T1000 (cell line): ENCODE results near the gene EIPR1.

Source experiments
- DNase-seq: peaks from one replicate; lab custom pipeline; 2025; ENCODE audit warnings: mixed read lengths; lab: John Stamatoyannopoulos, UW

The EIPR1 gene

DNA sequence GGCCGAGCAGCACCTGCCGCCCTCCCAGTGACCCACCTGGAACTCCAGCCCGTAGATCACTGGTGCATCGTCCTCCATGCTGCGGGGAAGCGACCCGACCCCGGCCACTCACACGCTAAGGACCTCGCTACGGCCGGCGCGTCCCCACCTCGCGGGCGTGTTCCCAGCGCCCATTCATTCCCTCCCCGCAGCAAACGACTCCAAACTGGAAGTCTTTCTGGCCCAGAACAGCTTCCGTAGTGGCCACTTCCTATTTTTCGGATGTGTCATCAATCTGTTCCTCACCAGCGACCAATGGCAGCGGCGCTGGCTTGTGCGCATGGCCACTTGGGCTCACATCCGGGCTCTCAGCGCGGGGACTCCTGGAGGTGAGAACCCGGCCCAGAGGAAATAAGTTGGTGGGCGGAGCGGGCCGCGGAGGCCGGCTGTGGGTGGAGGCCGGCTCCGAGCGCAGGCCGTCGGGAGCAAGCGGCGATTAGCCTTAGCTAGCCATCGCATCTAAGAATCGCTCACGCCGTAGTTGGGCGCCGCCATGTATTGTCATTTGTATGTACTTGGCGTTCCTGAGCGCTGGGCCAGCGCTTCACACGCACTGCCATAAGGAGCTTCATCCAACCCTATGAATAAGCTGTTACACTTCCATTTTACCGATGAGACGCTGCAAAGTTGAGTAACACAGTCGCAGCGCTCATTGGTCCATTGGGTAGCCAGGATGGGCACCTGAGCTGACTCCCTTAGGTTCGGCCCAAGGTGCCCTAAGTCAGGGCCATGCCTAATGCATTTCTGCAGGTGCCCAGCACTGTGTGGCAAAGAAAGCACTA lies at the start of gene EIPR1:
Gene EIPR1 (minus strand): TSS at position 207 of the 821 bp plus-strand sequence. CDS start 129 bp downstream, at position 78.
- DNase-seq = peak; percentile 89

DNA sequence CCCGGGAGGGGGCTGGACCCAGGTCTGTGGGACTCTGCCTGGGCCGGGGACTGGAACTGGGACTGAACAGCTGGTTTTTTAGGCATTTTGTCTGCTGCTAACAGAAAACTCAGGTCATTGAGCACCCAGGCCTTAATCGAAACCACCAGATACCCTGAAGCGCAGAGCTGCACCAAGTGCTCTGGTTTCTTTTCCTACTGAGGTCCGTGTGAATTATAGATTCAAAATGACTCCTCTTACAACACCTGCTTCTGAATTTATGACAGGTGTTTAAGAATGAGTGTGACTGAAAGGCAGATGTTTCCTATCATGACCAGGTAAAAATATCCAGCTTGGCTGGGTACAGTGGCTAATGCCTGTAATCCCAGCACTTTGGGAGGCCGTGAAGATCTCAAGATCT lies 49.7 kb upstream of the EIPR1 start:
- DNase-seq = no peak

DNA sequence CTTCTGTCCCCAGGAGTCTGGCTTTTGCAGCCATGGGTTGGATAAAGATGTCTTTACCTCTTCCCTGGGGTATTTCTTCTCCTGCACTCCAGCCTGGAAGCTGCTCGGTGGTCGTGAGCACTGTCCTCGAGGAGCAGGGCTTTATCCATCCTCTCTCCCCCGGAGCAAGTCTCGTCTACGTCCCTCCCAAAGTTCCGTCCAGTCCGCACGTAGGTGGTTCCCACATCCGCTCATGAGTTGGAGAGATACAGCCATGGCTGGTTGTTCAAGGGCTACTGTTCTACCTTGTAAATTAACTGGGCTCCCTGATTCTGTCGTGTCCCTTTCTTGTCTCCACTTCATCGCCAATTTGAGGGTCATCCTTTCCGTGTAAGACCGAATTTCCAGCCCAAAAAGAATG lies 49.0 kb upstream of the EIPR1 start:
- DNase-seq = no peak

DNA sequence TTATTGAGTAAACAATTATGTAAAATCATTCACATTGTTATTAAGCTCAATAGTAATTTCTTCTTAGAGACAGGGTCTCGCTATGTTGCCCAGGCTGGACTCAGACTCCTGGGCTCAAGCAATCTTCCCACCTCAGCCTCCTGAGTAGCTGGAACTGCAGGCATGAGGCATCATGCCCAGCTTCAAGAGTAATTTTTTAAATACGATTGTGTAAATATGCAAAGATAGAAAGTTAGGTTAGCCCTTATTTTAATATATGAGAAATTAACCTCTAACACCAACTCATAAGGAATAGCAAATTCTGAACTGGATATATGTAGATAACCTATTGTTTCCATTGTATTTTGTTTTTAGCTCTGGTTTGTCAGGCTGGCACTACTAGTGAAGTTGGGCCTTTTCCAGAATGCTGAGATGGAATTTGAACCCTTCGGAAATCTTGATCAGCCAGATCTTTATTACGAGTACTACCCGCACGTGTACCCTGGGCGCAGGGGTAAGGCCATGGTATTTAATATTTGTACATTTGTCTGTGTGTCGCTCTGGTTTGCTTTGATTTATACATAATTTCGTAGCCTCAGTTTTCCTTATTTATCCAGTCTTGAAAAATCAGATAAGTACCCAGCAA lies 46.7 kb upstream of the EIPR1 start:
- DNase-seq = no peak

DNA sequence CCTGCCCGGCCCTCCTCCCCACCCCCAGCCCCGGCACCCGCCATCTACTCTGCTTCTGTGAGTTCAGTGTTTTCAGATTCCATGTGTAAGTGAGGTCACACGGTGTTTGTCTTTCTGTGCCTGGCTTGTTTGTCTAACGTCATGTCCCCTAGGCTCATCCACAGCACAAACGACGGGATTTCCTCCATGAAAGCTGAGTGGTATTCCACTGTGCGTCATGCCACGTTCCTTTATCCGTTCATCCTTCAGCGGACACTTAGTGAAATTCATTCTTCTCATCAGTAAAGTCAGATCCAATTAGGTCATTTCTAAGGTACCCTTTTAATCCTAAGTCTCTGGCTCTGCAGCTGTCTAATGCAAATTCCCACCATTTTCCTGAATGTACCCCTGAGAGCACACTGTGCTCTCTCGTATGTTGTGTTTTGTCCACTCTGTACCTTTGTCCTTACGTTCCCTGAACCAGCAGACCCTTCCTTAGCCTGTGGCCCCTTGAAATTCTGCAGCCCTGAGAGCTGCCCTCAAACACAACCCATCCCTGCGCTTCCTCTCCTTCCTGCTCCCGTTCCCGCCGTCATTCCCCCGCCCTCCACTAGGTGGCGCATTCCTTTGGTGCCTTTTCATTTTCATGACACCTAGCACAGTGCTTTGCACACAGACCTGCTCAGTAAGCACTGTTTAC lies 46.0 kb upstream of the EIPR1 start:
- DNase-seq = peak; percentile 26

DNA sequence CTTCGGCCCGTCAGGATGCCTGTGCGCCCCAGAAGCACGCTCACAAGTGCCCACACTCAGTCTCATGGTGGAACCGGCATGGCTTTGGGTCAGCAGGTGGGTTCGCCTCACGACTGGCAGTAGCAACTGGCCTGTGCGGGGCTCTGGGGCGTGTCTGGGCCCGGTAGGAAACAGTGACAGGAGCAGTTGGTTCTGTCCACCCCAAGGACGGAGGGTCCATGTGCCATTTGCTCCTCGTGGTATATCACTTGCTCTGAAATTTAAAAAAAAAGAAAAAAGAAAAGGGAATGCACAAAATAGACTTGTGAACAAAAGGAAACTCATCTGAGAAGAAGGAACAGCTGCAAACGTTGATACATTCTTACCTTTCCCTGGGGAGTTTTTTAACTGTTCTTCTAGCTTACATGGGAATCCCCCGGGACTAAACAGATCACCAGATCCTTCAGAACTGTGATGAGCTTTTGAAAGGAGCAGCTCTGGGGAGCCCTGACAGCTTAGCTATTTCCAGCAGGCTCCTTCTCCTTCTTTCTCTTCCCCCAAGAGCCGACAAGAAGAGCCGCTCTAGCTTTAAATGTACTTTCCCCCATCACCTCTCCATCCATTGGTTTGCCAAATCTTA lies 44.7 kb upstream of the EIPR1 start:
- no peak for DNase-seq

DNA sequence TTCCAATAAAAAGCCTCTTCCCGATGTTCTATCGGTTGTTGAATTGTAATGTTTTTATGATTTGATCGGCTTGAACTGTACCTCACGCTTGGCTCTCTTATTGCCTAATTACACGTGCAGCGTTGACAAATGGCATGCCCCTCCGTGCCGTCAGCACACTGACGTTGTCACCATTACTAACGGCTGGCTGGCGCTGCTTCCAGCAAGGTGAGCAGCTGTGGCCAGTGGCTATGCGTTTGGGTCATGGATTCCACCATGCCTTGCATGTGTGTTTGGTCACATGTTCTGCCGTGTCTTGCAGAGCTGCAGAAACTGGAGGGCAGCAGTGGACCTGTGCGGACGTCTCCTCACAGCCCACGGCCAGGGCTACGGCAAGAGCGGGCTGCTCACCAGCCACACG lies 44.0 kb upstream of the EIPR1 start:
- no peak for DNase-seq

DNA sequence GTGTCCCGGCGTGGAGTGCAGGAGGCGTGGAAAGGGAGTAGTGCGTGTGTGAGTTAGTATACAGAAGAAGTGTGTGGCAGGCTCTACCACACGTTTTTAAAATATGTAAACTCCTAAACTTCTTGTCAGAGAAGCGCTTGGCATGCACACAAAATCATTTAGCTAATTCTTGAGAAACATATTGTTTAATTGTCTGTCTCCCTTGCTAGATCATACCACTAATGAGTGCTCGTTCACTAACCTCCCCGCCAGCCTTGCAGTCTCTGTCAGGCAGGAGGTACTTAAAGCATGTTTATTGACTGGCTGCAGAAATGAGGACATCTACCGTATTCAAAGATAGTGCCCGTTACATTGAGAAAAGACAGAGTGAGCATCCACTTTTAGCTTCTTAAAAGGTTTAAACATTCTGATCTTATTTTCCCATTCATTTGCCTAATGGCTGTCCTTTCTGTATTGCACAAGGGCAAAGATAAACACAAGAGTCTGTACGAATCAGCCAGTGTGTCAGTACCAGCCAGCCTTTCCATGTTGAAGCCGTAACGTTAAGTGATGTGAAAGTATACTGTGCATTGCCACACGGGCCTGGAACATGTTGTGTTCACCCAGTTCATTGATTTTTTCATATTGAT lies 43.3 kb upstream of the EIPR1 start:
- no peak for DNase-seq

DNA sequence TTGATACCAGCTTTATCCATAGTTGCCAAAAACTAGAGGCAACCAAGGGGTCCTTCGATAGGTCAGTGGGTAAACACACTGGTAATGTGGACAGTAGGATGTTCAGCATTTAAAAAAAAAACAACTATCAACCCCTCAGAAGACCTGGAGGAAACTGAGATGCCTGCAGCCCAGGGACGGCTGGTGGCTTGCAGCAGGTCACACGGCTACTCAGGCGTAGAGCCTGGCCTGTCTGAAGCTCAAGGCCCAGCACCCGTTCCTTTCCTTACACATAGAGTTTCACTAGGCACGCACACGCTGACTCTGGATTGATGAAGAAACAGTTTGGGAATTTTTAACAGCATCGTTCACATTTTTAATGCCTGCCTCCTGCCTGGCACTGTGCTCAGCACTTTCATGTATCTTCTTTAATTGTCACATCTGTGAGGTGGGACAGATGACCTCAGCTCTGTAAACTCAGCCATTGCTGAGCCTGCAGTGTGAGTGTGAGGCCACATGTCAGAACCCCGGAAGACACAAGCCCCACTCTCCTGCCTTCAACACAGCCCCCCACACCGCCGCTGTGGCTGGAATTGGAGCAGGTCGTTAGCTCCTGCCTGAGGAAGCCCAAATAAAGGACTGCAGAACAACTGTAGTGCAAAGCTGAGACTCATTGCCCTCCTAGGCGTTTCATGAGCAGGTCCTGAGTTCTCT lies 42.6 kb upstream of the EIPR1 start:
- DNase-seq = no peak

DNA sequence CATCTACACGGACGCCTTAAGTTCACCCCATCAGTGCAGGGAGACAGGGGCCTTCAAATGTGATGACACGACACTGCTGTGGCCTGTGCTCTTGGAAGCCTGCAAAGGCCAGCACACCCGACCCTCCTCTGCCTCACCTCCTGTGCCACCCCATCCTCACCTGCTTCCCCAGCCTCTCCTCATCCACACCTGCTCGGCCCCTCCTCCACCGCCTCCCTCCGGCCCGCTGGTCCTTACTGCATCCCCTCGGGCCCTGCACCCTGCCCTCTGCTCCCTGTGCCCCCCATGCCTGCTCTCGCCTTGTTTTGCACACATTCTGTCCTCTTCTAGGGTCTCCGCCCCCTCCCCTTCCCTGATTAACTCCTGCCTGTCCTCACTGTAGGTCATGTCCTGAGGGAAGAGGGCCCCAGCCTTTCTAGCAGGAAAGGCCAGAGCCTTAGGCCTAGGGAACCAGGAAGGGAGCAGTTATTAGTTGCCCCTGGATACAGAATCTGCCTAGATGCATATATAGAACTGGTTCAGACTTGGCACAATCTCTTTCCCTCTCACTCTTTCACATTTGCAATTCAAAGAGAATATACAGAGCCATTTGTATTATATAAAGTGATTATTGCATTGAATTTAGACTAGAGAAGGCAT lies 41.3 kb upstream of the EIPR1 start:
- no peak for DNase-seq

DNA sequence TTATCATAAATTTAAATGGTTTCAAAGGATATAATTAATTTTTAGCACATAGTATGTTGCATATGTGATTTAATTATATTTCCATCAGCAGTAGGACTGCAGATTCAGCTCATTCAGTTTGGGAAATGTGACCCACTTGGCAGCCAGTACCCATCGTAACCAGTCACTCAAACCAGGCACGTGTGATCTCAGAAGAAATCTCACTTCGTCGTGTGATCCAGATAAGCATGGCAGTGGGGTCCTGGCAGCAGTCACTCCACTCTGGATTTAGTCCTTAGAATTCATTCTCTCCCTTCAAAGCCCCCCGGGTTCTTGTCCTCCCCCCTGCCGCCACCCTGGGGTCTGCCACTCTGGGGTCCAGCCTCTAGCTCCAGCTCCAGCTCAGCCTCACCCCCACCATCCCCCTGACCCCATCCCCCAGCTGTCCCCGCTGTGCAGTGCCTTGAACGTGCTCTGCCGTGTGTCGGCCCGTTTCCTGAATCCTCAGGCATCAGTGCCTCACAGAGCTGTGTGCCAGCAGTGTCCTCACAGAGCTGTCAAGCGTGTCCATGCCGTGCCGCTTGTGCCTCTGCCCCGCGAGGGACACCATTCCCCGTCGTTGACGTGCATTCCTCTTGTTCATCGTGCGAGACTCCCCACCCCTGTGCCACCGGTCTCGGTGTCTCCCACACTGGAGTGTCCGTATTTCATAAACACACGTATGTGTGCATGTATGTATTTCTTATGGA lies 36.7 kb upstream of the EIPR1 start:
- DNase-seq = no peak

DNA sequence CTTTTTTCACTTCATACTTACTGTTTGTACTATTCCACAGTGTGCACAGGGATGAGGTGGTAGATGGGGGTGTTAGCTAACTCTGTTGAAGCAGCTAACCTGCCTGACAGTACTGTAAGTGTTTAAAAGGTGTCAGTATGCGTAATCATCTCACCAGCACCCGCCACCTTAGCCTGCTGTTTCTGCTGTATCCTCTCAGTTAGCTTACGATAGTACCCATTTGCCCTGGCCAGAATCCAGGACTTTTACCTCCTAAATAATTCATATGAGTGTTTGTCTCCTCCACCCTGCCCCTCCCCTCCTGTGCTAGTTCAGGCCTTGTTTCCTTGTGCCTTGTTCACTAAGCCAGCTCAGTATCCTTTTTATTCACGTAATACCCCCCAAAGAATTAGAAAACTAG lies 36.1 kb upstream of the EIPR1 start:
- no peak for DNase-seq

DNA sequence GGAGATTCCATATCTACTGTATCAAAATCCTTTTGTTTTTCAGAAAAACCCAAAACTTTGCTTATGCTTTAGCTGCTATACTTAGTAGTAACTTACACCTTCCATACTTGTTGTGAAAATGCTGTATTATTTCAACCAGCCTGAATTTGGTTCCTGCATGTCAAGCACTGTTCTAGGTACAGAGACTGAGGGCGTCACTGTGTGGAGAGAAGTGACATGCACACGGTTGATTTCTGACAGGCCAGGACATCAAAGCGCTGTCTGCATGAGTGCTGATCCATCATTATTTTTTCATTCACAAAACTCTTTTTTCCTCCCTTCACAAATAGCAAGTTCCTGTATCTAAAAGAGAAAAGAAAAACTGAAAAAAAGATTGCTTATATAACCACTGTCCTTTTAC lies 33.5 kb upstream of the EIPR1 start:
- no peak for DNase-seq

DNA sequence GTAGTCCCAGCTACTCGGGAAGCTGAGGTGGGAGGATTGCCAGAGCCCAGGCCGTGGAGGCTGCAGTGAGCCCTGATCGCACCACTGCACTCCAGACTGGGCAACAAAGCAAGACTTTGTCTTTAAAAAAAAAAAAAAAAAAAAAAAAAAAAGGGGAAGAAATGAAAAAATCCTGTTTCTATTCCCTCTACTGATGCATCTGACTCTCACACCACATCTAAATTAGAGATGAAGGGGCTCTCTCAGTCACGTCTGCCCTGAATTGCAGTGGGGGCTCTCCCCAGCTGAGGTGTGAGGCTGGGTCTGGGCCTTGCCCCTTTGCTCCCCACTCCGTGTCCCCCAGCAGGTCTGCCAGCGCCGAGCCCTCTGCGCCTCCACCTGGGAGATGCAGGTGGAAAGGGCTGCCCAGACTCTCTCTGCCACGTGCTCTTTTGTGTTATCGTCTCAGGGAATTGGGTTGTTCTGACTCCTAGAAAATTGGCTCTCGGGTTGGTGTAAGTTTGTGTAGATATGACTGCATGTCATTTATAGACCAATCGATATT lies 32.1 kb upstream of the EIPR1 start:
- DNase-seq = no peak

DNA sequence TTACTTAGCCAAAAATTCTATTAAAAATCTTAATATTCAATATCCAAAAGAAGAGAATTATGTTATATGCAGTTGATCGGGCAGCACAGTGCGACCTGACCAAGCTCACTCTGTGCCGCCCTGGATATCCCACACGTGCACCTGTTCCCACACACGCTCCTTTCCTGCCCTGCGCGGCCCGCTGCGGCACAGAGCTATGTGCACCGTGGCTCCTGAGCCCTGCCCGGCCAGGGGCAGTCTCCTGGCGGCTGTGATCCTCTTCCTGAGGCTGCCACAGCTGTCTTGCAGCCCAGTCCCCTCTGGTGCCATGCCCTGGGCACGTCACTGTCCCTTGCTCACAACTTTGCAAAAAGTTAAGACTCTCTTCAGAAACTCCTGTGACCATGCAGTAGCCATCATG lies 31.2 kb upstream of the EIPR1 start:
- no peak for DNase-seq

DNA sequence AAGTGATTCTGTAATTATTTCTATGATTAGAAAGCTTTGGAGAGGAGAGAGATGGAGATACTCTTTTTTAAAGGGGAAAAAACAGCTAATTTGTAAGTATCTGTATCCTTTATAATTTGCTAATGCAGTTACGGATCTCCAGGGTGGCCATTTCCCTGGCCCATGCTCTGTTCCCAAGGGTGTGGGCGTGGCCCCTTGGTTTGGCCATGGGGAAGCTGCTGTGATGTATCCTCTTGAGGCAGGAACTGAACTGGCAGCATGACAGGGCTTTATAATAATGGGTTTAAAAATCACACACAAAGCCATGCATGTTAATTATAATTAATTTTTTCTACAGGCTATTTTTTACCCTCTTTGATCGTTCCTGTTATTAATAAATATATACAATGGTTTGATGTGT lies 28.9 kb upstream of the EIPR1 start:
- DNase-seq = no peak

DNA sequence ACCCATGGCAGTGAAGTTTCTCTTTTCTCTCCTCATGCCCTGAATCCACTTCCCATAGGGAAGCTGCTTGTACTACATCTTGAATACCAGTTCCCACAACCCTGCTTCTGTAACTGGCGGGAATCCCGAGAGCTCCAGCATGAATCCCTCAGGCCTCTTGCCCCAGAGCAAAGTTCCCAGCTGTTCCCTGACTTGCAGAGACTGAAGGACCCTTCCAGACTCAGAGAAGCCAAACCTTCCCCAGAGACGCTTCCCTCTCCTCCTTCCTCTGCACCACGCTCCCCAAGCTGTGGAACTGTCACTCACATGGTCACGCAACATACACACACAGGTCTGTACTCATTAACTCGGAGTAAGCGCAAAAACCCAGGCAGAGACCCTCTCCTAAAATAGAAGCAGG lies 28.3 kb upstream of the EIPR1 start:
- no peak for DNase-seq

DNA sequence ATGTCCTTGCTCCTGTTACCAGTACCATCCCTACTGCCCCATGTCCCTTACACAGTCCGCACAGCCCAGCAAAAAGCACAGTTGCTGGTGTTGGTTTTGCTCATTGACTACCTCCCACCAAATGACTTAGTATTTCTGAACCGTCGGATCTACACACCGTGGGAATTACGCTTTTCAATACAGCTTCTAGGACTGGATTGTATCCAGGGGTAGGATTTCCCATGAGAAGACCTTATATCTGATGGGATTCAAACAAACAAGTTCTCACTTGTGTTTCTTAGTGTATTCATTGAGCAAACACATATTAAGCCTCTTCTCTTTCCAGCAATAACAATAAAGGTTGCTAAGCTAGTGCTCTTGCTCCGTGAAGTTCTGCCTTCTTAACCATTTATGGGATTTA lies 27.7 kb upstream of the EIPR1 start:
- no peak for DNase-seq

DNA sequence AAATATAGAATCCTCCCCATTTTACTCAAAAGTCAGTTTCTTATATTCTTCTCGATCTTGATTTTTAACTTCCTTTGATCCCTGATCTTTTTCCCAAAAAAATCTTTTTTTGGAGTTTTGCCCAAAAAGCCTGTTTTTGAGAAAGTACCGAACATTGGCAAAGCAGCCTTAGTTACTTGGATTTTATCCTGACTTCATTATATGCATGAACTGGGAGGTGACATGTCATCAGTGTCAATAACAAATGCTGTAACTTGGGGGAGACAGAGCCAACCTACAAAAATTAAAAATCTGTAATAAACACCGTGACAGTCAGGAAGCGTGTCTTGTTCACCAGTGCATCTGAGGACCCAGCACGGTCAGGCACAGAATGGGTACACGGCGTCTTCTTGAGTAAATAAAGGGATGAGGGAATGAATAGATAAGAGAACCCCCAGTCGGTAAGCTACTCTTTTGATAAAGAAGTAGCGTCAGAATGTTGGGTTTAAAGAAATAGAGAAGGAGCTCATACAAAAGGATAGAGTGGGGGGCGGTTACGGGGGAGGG lies 26.8 kb upstream of the EIPR1 start:
- no peak for DNase-seq
